NOMO-1 treated with dmso at 0.1 percent for 144 hours (cell line): ENCODE data around the gene ATXN1.
"Not testable (repeated sequence)": the region's sequence is repeated elsewhere in the genome, so short reads cannot be mapped to it uniquely, and the experiment has no call there.

Source experiments
- DNase-seq: peaks from one replicate; lab custom pipeline; 2025; ENCODE audit not compliant: unreplicated experiment; lab: John Stamatoyannopoulos, UW

ATXN1 gene

DNA sequence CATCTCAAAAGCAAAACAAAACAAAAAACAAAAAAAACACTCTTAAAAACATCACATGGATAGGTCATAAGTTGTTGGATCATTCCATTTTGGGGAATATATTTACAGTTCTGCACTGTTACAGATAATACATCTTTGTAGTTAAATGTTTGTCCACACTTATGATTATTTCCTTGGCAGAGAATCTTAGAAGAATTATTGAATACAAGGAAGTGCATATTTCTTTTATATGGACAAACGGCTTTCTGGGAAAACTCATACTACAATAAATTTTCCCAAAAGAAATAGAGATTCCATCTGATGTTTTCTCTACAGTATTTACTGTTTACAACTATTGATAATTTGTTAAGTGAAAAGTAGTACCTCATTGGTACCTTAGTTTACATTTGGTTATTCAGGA, 489.1 kb downstream of the ATXN1 start:
- DNase-seq: no peak

DNA sequence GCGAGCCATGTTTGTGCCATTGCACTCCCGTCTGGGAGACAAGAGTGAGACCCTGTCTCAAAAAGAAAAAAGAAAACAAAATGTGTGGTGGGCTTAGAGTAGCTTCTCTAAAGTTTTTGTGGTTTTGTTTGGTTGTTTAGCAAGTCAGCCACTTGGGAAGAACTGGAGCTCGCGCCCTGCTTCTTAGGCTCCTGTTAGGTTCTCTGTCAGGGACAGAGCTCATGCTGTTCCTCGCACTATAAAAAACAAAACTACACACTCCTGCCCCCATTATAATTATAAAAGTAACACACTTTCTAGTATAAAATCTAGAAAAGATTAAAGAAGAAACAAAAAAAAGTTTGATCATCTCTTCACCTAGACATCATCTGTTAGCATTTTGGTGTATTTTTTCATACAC, 489.8 kb downstream of the ATXN1 start:
- no peak for DNase-seq

DNA sequence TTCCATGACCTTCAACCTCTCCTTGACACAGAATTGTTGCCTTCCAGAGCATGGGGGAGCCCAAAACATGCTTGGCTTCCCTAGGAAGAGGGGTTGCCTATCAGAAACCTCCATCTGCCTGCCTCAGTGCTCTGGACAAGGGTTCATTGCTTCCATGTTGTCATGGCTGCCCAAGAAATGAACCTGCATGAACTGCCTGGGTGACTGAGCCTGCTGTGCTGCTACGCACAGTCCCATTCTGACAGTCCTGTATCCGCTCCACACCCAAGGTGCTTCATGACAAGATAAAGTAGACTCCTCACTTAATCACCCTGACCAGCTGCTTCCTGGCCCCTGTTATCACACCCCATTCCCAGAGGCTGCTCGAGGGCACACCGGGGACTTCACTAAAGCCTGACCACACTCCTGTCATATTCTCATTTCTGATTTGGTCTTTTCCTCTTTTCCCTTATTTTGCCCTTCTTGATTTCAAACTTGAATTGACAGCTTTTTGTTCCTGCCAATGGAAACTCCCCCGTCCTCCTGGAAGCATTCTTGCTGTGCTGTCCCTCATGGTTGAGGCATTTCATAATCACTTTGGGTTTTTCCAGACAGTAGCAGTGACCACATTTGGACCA, 491.0 kb downstream of the ATXN1 start:
- DNase-seq: no peak

DNA sequence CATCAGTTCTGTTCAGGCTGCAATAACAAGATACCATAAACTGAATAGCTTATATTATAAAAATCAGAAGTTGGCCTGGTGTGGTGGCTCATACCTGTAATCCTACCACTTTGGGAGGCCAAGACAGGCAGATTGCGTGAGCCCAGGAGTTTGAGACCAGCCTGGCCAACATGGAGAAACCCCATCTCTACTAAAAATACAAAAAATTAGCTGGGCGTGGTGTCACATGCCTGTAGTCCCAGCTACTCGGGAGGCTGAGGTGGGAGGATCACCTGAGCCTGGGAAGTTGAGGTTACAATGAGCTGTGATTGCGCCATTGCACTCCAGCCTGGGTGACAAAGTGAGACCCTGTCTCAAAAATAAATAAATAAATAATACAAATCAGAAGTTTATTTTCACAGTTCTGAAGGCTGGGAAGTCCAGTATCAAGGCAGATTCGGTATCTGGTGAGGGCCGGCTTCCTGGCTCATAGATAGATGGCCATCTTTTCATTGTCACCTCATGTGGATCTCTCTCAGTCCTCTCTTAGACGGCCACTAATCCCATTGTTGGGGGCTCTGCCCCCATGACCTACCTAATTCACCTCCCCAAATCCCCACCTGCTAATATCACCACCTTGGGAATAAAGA, 491.7 kb downstream of the ATXN1 start:
- DNase-seq: not testable (repeated sequence)

DNA sequence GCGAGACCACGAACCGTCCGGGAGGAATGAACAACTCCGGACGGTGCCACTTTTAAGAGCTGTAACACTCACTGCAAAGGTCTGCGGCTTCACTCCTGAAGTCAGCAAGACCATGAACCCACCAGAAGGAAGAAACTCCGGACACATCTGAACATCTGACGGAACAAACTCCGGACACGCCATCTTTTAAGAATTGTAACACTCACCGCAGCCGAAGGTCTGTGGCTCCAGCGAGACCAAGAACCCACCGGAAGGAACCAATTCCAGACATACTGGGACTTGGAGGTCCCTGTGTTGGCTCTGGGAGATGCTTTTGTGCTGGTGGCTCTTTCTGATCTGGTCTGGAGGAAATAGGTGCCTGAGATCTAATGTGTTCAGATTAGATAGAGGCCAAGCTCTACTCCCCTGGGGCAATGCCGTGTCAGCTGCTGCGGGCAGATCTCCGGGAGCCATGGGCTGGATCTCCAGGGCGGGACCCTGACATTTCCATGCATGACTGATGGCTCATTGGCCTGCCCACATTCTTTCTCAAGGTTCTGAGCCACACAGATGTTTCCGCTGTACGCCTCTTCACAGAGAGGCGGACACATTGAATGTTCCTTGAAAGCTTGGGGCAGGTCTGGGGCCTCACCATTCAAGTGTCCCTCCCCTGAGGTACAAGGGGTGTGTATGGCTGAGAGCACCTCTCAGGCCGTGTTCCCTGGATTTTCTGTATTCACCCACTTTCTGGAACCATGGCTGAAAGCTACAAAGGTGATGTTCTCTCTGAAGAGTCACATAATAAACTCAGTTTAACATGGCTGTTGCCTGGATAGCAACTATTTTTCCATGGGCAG, 493.6 kb downstream of the ATXN1 start:
- DNase-seq: no peak

DNA sequence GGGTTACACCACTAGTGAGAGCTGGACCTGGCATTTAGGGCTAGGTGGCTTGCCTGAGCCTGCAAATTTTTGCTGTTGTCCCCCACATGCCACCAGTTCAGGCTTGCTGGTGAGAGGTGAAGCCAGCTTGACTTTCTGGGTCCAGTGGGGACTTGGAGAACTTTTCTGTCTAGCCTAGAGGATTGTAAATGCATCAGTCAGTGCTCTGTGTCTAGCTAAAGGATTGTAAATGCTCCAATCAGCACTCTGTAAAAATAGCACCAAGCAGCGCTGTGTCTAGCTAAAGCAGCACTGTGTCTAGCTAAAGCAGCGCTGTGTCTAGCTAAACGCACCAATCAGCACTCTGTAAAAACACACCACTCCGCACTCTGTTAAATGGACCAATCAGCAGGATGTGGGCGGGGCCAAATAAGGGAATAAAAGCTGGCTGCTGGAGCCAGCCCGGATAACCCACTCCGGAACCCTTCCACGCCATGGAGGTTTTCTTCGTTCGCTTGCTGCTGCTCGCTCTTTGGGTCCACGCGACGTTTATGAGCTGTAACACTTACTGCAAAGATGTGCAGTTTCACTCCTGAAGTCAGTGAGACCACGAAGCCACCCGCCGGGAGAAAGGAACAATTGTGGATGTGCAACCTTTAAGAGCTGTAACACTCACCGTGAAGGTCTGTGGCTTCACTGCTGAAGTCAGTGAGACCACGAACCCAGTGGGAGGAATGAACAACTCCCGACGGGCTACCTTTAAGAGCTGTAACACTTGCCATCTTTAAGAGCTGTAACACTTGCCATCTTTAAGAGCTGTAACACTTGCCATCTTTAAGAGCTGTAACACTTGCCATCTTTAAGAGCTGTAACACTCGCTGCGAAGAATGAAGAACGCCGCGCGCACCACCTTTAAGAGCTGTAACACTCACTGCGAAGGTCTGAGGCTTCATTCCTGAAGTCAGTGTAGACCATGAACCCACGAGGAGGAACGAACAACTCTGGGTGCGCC, 495.6 kb downstream of the ATXN1 start:
- DNase-seq: no peak

DNA sequence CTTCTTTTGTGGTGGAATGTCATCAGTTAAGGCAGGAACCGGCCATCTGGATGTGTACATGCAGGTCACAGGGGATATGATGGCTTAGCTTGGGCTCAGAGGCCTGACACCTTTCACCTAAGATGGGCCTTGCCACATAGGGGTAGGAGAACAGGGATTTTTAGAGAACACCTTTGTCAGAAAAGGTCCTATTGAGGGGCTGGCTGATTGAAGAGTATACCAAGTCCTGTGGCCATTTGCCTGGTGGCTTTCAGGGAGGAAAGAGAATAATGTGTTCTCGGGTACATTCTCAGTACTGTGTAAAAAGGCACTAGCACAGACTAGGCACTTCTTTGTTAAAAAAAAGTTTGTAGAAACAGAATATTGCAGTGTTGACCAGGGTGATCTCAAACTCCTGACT, 496.5 kb downstream of the ATXN1 start:
- no peak for DNase-seq

DNA sequence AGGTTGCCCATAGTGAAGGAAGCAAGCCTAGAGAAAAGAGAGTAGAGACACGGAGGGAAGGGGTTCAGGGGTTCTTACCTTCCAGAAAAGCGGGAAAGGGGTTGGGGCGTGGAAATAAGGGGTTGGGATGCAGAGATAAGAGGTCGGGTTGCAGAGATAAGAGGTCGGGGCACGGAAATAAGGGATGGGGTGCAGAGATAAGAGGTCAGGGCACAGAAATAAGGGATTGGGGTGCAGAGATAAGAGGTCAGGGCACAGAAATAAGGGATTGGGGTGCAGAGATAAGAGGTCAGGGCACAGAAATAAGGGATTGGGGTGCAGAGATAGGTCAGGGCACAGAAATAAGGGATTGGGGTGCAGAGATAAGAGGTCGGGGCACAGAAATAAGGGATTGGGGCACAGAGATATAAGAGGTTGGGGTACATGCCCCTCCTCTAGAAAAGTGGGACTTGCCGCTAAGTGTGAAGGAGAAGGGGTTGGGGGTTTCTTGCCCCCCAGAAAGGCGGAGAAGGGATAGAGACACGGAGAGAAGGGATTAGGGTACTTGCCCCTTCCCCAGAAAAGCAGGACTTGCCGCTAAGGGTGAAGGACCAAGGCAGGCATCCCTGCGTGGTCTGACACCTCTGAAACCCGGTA, 497.7 kb downstream of the ATXN1 start:
- not testable (repeated sequence) for DNase-seq

DNA sequence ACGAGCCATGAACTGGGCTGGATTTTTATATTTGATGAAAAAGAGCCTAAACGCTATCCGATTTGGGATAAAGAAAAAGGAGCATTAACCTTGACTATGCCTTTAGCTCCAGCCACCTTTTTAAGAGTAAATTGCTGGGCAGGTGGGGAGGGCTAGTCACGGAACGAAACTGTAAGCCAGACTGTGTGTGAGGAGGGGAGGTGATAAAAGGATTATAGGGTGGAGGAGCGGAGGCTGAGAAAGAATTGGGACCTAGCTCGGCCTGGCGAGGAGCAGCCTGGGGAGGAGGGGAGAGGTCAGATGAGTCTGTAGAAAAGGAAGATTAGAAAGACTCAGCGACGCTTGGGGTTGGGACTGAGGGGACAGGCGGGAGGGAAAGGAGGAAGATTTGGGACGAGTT, 498.5 kb downstream of the ATXN1 start:
- DNase-seq: not testable (repeated sequence)

DNA sequence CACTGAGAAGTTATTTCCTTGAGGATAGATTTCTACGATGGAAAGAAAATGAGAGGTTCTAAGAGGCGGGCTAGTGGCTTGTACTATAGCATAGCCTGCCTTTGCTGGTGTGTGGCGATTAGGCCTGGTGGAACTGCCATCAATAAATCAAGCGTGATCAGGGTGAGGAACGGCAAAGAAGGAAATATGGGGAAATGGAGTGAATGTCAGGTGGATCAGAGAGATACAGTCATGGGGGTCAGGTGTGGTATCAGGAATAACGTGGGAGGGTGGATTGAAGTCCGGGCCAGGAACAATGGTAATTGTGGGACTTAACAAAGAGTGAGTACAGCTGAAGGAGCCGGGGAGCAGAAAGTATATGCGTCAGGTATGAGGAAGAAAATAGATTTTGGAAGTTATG, 500.7 kb downstream of the ATXN1 start:
- not testable (repeated sequence) for DNase-seq

DNA sequence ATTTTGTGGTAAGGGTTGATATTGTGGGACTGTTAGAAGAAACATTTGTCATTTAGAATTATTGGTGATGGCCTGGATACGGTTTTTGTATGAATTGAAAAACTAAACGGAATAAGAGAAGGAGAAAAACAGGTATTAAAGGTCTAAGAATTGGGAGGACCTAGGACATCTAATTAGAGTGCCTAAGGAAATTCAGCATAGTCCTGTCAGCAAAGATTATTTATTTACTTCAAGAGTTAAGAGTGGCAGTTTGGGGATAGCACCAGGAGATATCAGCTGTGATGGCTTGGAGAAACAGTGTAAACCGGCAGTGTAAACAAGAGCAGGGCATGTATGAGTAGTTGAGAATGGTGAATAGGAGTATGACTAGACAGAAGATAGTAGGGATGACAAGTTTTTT, 501.7 kb downstream of the ATXN1 start:
- not testable (repeated sequence) for DNase-seq

DNA sequence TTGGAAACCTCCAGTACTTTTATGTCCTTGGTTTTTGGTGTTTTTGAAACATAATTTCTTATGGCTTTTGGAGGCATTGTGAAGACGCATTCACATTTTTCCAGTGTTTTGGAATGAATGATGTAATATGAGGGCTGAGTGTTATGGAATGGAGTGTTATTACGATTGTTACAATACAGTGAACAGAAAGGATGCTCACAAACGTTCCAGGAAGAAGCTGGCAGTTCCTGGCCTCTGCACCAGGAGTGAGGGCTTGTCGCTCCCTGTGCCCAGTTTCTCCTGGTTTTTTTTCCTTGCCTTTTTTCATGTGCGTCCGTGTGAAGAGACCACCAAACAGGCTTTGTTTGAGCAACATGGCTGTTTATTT, 502.6 kb downstream of the ATXN1 start:
- DNase-seq: no peak

DNA sequence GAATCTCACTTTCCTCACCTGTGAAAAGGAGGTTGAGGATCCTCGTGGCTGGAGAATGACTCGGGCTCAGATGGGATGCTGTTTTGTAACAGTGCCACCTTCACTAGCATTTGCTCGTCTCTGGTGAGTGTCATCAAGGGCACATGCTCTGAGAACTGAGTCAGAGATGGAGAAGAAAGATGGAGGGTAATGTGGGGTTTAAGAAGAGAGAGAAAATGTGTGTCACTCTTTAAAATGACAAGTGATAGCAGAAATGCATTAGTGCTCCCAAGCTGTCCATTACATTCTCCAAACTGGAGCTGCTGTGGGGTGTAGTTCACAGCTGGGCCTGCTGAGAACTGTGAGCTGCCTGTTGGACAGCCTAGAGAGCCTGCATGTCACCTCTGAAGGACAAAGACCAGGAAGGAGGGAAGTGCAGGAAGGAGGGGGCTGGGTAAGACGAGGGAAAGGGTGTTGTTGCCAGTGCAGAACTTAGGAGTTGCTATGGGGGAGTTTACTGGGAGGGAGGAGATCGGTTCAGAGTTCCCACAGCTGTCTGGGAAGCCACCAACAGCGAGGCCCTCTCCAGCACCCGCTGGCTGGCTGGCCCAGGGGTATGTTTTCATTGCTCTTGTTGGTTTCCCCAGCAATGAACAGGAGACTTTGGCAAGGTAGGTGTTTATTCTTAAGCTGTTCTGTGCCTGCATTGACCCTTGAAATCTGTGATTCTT, 503.1 kb downstream of the ATXN1 start:
- DNase-seq: no peak

DNA sequence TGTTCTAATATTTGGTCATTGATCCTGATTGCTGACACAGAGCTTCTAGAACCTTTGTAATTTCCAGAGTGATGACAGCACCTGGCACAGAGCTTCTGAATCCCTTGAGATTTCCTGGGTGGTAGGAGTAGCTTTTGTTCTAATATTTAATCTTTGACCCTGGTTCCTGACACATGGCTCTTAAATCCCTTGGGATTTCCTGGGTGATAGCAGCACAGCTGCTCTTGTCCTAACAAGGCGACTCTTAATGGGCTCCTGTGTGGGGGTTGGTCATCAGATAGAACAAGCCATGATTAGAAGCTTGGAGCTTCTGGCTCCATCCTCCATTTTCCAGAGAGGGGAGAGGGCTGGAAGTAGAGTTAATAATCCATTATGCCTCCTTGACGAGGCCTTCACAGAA, 504.5 kb downstream of the ATXN1 start:
- DNase-seq: no peak

DNA sequence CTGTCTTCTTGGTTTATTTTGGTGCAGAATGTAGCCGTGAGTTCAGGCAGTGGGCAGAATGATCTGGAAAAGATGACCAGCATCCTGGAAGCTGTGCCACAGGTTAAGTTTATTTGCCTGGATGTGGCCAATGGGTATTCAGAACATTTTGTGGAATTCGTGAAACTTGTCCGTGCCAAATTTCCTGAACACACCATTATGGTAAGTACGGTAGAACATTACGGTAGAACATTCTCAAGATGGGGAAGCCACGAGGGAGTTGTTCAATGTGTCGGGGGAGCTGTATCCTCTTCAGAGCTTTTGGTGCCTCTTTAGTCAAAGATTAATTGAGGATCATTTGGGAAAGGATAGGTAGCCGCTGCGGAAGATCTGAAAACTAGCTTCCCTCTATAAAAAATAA, 506.7 kb downstream of the ATXN1 start:
- no peak for DNase-seq

DNA sequence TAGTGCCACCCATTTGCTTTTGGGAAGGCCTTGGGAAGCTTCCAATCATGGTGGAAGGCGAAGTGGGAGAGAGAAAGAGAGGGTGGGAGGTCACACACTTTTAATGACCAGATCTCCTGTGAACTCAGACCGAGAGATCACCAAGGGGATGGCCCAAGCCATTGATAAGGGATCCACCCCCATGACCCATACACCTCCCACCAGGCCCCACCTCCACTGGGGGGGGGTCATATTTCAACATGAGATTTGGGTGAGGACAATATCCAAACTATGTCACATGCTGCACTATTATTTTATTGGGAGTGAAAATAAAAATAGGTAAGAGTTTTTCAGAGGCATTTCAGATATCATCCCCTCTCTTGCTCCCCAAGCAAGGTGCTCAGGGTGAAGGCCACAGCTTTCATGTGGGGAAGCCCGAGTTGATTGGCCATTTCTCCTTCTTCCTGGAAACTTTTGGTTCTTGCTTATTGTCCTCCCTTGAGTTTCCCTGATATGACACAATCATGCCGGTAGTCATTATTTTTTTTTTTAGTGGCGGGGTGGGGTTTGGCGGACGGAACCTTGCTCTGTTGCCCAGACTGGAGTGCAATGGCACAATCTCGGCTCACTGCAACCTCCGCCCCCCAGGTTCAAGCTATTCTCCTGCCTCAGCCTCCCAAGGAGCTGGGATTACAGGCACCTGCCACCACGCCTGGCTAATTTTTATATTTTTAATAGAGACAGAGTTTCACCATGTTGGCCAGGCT, 507.7 kb downstream of the ATXN1 start:
- DNase-seq: no peak

DNA sequence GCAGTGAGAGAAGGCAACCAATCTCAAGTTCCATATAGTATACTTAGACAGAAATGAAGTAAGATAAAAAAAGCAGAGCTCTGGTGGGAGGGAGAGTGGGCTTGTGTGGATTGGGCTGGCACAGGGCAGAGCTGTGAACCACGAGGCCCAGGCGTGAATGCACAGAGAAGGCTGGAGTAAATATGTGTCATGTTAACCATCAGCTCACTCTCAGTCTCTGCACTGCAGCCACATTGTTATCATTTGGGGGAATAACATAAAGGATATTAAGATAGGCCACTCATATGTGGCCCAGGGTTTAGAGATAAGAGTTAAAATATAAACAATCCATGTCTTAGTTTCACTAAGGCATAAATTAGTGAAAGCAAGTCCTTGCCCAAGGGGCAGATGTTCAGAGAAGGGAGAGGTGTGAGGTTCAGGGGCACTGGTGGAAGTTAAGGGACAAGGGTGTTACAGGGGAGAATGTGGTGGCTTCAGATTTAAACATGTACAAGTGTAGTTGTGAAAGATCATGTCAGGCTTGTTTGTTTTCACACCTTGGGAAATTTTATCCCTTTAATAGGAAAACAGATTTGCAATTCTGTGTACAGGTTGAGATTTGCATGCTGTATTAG, 508.5 kb downstream of the ATXN1 start:
- no peak for DNase-seq

DNA sequence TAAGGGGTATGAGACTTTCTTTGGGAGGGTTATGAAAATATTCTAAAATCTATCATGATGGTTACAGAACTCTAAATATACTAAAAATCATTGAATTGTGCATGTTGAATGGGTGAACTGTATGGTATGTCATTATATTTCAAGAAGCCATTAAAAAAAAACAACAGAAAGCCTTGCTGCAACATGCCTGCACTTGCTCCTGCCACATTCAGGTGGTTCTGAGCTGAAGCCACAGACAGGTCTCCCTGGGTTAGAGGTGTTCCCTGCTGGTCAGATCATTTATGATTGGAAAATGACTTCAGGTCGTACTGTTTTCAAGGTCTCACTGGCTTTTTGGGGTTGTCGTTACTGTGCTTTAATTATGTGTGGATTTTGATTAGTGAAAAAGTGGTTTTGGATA, 509.6 kb downstream of the ATXN1 start:
- DNase-seq: no peak

DNA sequence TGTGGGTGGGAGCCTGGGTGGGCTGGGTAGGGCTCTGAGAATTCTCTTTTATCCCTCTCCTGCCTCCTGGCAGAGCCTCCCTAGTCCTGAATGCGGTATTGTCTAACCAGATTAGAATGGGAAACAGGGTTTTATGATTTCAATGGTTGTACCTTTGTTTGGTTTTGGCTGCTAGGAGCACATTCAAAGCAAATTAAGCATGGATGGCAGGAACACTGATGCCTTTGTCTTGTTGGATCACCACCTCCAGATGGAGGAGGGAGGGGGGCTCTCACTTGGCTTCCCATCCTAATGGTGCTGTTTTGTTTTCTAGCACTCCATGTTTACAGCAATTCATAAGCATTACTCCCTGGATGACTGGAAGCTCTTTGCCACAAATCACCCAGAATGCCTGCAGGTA, 511.3 kb downstream of the ATXN1 start:
- no peak for DNase-seq
